HG02798 (cell line): ENCODE data around the gene CEBPG.

ENCODE experiments used
- ATAC-seq: cut with Tn5 transposase; IDR thresholded peaks from one replicate; pipeline ENCODE4 v1.9.1; 2021; ENCODE audit warnings: mild to moderate bottlenecking; ENCODE audit not compliant: unreplicated experiment, poor library complexity

CEBPG gene

DNA sequence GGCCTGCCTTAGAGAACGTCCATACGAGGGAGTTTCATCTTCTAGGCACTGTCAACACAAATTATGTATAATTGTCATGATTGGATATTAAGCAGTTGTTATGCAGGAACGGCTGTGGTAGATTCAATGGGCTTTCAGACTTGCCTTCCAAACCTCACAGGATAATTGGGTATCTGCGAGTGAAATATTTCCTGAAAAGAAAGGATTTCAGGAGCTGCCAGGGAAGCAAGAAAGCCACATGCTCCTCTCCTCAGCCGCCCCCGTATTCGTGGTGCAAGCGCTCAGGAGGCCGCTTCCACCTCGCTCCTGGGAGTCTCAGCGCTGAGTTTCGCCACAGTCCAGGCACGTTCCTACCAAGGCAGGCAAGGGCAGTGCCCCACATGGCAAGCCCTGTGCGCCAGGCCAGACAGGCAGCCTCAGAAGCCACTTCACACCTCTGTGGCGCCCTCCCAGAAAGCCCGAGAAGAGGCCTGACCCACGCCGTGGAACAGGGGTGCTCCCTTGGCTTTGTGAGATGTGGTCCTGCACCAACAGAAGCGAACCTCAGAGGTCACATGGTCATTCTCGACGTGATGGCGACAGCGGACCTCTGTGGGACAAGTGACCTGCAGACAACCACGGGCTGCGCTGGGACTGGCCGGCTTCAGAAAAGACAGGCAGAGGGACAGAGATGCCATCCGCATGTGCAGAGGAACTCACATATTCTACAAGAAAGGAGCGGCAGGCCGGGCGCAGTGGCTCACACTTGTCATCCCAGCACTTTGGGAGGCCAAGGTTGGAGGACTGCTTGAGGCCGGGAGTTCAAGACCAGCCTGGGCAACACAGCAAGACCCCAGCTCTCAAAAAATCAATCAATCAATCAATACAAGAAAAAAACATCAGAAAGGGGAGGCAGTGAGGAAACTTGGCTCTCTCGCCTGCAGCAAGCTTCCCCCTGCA, 41.4 kb downstream of the CEBPG start:
- ATAC-seq, result no peak

- no peak for ATAC-seq
Observed at GRCh38 chr19:33416307-33417215, 43.1 kb downstream of the CEBPG start.

GRCh38 chr19:33417751-33418150, 44.2 kb downstream of the CEBPG start:
- no peak for ATAC-seq

- ATAC-seq, result no peak
Observed at GRCh38 chr19:33418461-33418860, 45.0 kb downstream of the CEBPG start.

GRCh38 chr19:33418871-33419787, 45.6 kb downstream of the CEBPG start:
- ATAC-seq, result no peak

DNA sequence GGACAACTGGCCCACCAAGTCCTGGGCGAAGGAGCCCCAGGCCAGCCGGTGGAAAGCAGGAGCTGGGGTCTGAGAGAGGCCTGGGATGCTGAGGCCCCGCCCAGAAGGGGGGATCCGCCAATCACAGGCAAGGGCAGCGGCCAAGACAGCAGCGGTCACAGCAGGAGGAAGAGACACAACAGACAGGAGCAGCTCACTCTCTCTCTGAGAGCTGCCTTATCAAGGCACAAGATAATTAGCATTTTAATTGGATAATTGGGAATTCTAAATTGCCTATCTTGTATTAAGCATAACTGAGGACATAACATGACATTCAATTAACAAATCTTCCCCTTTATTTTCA, 46.2 kb downstream of the CEBPG start:
- no peak for ATAC-seq

DNA sequence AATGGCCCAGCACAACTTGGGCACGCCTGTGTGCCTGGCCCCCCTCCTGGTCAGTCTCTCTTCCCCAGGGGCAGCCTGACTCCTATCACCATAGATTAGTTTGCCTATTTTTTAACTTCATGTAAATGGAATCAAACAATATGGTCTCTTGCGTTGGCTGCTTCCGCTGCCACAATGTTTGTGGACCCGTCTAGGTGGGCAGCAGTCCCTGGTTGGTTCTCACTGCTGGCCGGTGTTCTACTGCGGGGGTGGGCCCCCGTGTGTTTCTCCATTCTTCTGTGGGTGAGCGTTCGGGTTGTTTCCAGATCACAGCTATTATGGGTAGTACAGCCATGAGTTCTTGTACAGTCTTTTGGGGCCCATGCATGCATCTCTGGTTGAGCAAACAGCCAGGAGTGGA, 47.3 kb downstream of the CEBPG start:
- no peak for ATAC-seq

DNA sequence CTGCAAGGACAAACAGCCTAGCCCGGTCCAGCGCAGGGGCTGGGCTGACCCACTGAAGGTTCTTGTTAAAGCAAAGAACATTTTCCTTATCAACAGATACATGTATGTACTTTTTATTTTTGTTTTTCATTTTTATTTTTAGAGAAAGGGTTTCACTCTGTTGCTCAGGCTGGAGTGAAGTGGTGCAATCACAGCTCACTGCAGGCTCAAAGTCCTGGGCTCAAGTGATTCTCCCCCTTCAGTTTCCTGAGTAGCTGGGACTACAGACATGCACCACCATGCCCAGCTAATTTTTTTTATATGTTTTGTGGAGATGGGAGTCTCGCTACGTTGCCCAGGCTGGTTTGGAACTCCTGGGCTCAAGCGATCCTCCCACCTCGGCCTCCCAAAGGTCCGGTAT, 47.9 kb downstream of the CEBPG start:
- no peak for ATAC-seq

GRCh38 chr19:33422369-33423180, 49.1 kb downstream of the CEBPG start:
- ATAC-seq, result no peak

DNA sequence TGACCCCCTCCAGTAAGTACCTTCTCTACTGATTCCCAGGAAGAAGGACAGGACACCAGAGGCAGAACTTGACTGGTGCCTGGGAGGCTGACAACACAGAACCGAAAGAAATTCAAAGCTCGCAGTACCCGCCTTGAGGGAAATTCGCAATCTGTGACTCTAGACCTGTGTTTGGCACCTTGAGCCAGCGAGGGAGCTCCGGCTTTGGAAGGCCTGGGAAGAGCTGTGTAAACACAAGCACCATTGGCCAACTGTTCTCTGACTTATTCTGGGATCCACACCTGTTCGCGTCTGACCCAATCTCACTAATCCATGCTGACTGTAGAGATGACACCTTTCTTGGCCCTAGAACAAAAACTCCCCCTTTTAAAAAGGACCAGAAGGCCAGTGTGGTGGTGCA, 50.7 kb downstream of the CEBPG start:
- ATAC-seq, result no peak

DNA sequence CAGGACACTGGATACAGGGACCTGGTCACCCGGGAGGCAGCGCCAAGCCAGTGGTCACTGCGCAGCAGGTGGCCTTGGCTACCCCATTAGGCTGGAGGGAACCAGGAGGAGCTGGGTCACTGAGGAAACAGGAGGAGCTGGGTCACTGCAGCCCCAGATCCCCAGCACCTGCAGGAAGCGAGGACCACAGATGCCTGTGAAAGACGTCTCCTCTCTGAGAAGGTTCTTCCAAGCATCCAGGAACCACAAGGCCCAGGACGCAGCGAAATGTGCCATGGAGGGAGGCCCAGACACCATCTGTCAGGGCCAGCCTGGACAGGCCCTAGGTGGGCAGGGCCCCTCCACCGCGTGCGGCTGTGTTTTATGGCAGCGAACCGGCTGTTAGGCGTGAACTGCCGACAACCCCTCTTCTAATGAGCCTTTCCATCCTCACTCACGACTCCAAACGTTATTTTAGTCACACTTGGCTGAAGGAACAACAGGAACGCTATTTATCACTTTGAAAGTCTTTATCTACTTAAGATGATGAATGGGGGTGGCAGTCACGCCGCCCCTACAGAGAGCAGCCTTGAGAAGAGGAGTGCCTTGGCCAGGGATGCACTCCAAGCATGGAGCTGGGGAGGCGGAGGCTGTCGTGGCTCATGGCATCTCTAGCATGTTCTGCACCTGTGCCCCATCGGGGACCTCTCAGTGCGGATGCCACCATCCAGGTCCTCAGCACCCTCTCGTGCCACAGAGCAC, 53.3 kb downstream of the CEBPG start:
- ATAC-seq, result no peak

DNA sequence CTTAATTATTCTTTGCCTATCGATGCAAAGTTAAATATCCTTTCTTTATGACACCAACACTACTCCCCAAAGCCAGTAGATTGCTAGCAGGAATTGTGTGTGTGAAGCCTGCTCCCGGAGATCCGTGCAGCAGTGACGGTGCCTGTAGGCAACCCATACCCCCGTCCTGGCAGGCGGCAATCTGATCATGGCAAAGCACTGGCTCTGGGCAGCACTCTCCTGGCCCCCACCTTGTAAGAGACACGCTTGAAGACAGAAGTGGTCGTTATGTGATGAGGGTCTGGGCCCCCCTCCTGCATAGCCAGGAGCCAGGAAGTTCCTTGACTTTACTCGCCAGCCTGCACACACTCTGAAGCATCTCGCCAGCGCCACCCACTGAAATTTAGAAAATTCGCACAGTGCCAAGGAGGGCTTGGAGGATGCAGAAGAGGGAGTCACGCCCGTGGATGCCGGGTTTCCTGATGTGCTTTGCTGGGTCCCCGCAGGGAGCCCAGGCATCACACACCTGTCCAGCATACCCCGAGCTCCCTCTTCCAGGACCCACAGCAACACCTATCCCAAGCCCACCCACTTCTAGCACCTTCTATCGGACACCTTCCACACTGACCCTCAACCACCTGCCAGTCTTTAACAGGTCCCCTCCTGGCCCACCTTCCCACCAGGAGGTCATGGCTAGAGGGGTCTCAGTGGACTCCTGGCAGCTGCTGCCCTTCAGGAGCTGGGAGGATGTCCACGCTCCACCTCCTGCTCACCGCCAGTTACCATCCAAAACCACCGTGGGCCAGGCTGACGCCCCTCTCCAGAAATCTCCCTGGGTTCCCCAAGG, 54.5 kb downstream of the CEBPG start:
- ATAC-seq, result no peak

DNA sequence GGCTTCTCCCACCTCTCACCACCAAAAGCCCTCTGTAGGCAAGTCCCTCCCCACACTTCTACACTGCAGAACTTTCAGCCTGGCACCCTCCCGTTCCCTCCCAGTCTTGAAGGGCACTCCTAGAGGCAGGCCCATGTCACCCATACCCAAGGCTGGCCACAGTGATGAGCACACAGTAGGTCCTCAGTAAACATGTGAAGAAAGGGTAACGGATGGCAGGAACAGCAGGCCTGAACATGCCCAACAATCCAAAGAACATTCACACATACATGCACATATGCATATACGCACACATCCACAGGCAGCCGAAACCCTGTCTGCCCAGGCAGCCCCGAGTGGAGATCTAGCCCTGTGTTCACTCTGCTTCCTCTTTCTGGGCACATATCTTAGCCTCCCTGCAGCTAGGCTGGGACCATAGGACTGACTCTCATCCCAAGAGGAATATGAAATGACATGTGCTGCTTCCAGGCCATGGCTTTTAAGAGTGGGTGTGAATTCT, 55.2 kb downstream of the CEBPG start:
- ATAC-seq, result no peak

- no peak for ATAC-seq
Observed at GRCh38 chr19:33429891-33430673, 56.6 kb downstream of the CEBPG start.

GRCh38 chr19:33430674-33431277, 57.3 kb downstream of the CEBPG start:
- peak; percentile 60 for ATAC-seq

DNA sequence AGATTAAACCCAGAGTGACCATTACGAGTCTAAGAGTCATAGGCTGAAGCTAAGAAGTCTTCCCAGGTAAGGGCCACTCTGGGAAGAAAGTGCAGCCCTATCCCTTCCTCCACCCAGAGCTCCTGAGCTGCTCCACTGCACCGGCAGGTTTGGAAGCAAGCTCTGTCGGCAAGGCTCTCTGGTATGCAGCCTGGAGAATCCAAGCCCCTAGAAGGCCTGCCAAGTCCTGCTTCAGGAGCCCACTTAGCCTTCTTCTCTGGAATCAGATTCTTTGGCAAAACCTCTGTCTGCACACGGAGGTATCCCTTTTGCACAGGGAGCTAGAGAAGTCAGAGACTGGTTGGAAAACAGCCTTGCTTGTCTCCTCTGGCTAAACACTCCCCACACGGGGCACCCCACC, 58.5 kb downstream of the CEBPG start:
- ATAC-seq, result no peak
